GM10266 (cell line): ENCODE measurements around the gene SPINK6.

ENCODE experiments used
- DNase-seq: peaks from one replicate; pipeline ENCODE4 v3.0.0; 2012; ENCODE audit errors: extremely low spot score
- TF ChIP-seq, protein P1 (sequence below): IDR thresholded peaks from 2 replicates; pipeline ENCODE4 v1.5.1; 2012; ENCODE audit warnings: mild to moderate bottlenecking, low read depth; ENCODE audit not compliant: control insufficient read depth, insufficient read depth; ENCODE audit errors: missing control alignments

SPINK6 gene, protein sequence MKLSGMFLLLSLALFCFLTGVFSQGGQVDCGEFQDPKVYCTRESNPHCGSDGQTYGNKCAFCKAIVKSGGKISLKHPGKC

GRCh38 chr5:148202531-148203203 lies at the start of gene SPINK6:
TSS of gene SPINK6 (plus strand) at chr5:148203042. CDS start at chr5:148203097, 55 bp downstream.
- DNase-seq: no peak
- TF ChIP-seq, protein P1, sequence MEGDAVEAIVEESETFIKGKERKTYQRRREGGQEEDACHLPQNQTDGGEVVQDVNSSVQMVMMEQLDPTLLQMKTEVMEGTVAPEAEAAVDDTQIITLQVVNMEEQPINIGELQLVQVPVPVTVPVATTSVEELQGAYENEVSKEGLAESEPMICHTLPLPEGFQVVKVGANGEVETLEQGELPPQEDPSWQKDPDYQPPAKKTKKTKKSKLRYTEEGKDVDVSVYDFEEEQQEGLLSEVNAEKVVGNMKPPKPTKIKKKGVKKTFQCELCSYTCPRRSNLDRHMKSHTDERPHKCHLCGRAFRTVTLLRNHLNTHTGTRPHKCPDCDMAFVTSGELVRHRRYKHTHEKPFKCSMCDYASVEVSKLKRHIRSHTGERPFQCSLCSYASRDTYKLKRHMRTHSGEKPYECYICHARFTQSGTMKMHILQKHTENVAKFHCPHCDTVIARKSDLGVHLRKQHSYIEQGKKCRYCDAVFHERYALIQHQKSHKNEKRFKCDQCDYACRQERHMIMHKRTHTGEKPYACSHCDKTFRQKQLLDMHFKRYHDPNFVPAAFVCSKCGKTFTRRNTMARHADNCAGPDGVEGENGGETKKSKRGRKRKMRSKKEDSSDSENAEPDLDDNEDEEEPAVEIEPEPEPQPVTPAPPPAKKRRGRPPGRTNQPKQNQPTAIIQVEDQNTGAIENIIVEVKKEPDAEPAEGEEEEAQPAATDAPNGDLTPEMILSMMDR: no peak

- TF ChIP-seq, protein P1: no peak
Measured at GRCh38 chr5:148156609-148157008, 46.2 kb upstream of the SPINK6 start.

DNA sequence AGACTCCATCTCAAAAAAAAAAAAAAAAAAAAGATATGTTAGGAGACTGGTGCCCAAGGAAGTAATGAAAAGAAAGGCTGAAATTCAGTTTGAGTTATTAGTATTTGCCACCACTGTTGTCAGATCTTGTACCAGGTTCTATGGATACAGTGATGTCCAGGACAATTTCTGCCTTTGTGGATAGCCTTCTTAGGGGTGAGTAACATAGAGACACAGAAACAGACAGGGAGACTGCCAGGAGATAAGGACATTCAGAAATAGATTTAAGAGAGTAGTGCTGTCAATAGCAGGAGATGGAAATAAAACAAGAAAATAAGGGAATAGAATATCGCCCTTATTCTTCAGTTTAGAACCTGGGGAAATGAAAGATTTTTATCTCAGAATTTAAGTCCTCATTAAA lies 40.8 kb upstream of the SPINK6 start:
- TF ChIP-seq, protein P1: no peak

More at GRCh38 chr5:148156609-148157008, 46.2 kb upstream of the SPINK6 start:
- no peak for DNase-seq

DNA sequence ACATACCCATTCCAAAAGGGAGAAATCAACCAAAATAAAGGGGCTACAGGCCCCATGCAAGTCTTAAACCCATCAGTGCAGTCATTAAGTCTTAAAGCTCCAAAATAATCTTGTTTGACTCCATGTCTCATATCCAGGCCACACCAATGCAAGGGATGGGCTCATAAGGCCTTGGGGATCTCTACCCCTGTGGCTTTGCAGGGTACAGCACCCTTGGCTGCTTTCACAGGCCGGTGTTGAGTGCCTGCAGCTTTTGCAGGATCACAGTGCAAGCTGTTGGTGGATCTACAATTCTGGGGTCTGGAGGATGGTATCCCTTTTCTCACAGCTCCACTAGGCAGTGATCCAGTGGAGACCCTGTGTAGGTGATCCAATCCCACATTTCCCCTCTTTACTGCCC lies 39.5 kb upstream of the SPINK6 start:
- TF ChIP-seq, protein P1: no peak
- no peak for DNase-seq

More for the DNA sequence above, 40.8 kb upstream of the SPINK6 start:
- no peak for DNase-seq

- TF ChIP-seq, protein P1: no peak
- no peak for DNase-seq
Measured at GRCh38 chr5:148166550-148167283, 36.1 kb upstream of the SPINK6 start.

- TF ChIP-seq, protein P1: no peak
- DNase-seq: no peak
Measured at GRCh38 chr5:148168246-148168645, 34.6 kb upstream of the SPINK6 start, which contains the start of gene SPINK14. TSS of gene SPINK14 (plus strand) at chr5:148168546. CDS start at chr5:148169733, 1,187 bp downstream.

DNA sequence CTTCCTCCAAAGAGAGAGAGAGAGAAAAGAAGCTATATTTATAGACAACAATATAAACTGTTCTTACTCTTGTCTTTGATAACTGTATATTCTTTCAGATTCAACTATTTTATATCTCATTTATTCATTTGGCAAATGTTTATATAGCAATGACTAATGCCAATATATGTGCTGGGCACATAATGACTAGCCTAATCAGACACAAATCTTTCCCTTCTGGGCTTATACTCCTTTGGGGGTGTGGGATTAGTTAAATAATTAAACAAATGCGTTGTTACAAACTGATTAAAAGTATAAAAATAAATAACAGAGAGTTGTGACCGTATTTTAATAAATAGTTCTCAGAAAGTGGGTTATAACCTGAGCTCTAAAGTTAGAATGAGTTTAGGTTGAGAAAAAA lies 30.5 kb upstream of the SPINK6 start:
- no peak for DNase-seq

More for the DNA sequence above, 30.5 kb upstream of the SPINK6 start:
- TF ChIP-seq, protein P1: no peak
